ENCODE data around the gene ERV3-1.

Gene ERV3-1

GRCh38 chr7:64944667-64945502 is 61.6 kb downstream of the ERV3-1 start:
- DNase-seq (ENCODE audit: low read depth, low spot score): peak; percentile 12

All from astrocyte of the hippocampus (primary cell).